Medulla oblongata (tissue), 1 donor: Measurements from ENCODE around the gene ADORA2A.

Experiments used
- DNase-seq: peaks from one replicate; pipeline ENCODE4 v3.0.0-alpha.2; 2015; ENCODE audit errors: extremely low spot score

The ADORA2A gene

DNA sequence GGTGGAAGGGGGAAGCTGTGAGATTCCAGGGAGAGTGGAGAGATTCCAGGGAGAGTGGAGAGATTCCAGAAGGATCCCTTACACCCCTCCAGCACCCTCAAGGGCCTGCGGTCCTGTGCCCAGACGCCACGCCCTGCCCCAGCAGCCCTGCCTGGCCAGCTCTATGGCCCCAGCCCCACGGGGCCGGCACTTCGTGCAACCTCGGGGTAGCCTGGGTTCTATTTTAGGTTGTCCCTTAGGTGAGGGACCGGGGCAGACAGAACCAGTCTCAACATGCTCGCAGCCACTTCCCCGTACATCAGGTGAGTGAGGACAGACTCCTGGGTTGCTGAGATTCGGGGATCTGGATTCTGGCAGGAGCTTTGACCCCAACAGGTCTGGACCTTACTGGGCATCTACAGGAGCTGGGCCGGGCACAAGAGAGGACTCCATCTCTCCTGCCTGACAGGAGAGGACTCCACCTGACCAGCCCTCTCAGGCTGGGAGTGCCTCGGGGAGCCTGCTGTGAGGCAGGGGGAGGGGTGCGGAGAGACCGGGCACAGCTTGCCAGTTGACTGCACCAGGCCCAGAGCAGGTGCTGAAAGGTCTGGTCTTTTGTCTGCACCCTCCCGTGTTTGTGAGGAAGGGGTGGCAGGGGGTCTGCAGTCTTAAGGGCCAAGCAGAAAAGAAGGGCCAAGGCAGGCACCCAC is 8.5 kb upstream of the ADORA2A start:
- DNase-seq: no peak

DNA sequence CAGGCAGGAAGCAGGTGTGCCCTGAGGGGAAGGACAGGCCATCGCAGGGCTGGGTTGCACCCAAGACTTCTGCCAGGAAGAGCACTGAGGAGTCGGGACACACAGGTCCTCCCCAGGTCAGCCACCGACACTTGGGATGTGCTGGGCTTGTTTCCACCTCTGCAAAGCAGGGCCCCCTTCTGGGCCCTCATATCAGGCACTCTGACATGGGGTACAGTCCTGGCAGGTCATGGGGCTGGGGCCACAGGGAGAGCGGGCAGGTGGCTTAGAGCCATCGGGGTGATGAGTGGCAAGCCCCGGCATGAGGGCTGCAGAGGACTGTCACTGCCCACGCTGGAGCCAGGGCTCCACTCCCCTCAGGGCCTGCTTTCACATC is 7.9 kb upstream of the ADORA2A start:
- DNase-seq: no peak

DNA sequence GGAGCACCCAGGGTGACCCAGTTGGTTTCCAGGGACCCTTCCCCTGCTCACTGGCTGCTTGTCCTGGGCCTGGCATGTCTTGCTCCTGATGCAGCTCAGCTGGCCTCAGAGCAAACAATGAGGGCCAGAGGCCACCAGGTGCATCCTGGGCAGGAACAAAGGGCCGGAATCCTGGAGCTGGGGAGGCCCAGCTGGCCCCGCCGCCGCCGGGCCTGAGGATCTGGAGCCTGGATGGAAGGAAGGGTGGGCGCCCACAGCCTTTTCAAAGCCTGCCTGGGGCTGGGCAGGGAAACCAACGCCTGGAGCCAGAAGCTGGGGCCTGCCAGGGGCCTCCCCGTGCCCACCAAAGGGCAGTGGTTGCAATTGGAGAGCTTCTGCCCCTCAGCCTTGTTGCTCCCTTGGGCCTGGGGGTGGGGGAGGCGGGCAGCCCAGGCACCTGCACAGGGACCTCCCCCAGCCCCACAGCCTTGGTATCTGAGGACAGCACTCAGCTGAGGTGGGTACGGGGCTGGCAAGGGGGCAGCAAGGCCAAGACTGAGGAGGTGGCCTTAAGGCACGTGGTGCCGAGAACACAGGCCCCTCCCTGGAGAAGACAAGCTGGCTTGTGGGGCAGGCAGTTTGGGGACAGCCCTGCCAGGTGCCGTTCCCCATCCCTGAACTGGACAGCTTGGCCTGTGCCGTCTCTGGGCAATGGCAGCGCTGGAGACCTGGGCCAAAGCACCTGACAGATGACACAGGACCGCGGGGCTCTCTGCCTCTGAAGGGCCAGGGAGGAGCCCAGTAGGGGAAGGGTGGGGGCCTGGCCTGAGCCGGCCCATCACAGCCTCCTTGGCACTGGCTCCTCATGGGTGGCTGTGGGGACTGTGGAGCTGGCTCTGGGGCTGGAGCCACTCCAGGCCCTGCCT is 7.1 kb upstream of the ADORA2A start:
- no peak for DNase-seq

DNA sequence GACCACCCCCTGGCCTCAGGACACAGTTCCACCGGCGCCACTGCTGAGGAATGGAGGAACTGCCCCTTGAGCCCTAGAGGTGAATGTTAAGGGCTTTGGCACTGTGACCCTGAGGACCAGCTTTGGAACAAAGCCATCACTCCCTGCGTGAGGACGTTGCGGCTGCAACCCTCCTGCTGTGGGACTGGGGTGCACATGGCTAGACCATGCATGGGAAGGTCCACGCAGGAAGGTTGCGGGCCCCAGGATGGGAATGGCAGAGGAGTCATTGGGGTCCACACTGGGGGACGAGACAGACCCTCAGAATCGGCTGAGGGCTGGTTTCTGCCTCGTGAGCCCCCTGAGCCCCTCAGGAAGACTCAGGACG is 6.4 kb upstream of the ADORA2A start:
- DNase-seq: no peak

DNA sequence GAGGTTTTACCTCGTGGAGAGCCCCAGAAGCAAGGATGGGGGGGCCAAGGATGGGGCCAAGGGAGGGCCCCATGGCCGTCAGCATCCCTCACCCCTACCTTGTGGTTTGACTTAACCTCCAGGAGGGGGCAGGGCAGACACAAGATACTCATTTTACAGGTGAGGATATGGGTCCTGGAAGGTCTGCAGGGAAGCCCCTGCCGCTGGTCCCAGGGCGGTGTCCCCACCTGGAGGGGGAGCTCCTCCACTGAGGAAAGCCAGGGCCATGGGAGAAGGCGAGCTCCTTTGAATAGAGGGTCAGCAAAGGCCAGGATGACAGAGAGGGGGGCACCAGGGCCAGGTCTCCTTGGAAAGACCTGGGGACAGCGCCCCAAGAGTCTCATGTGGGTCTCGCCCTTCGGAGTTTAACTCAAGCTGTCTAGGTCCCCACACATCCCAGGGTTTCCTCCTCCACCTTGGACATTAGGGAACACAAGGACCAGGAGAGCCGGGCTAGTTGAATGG is 5.9 kb upstream of the ADORA2A start:
- no peak for DNase-seq

DNA sequence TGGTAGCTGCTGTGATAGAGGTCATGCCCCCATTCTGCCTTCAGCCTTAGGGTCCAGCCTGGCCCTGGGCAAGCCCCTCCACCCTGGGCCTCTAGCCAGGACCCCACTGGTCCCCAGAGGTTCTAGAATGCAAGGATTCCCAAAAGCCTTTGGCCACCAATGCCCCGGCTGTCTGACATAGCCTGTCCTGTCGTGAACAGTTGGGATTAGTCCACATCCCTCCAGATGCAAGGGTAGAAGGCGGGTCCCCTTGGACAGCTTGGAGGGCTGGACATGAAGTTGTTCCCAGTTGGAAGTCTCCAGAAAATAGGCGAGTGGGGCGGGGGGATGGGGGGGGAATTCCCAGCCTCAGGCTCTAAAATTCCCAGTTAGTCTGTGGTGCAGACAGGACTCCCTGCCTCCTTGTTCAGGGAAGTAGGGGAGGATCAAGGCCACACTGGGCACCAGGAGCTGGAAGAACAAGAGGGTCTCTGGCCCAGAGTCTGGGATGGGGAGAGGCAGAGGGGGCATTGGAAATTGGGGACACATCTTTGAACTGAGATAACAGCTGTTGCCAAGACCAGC is 5.2 kb upstream of the ADORA2A start:
- DNase-seq: no peak

DNA sequence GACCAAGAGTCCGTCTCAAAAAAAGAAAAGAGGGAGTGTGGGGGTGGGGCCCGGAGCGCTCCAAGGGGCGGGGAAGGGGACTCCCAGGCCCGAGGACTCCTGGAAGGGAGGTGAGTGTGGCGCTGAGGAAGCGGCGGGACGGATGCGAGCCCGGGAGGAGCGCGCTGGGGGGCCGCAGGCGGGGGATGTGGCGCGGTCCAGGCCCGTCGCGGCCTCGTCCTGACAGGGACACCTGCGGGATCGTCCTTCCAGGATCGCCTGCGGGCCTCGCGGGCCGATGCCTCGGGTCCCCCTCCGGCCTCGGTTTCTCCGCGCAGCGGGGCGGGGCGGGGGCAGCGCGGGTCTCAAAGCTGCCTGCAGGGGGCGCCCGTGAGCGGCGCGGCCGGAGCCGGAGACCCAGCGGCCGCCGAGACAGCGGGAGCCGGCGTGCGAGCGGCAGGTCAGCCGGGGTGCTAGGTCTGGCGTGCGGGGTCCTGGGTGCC is 3.8 kb upstream of the ADORA2A start:
- DNase-seq: no peak

DNA sequence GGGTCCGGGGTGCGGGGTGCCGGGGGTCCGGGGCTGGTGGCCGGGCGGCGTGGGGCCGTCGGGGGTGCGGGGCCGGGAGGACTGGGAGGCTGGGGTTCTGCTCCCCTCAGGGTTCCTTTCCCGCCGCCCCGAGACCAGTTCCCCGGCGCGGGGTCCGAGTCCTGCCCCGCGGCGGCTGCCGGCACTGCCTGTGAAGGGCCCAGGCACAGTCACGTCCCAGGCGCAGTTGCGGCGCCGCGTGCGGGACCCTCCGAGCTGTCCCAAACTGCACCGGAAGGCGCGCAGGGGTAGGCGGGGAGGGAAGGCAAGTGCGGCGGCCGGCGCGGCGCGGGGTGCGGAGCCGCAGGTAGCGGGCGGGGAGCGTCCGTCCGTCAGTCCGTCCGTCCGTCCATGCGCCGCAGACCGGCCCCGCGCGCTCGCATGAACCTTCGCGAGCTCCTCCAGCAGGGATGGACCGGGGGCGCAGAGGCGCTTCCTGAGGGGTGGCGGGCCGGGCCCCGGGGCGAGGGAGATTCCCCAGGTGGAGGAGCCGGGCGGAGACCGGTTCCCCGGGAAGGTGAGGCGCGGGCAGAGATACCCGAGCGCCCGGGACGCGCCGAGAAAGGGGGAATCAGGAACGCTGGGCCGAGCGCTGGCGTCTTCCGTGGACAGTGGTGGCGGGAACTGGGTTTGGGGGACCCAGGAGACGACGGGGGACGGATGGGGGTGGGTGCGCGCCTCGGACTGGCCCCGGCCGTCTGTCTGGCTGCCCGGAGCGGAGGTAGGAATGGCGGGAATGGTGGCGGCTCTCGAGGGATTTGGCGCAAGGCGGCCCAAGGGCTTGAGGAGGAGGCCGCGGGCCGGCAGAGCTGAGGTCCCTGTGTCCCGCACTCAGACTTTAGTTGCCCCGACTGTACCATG is 3.1 kb upstream of the ADORA2A start:
- no peak for DNase-seq

DNA sequence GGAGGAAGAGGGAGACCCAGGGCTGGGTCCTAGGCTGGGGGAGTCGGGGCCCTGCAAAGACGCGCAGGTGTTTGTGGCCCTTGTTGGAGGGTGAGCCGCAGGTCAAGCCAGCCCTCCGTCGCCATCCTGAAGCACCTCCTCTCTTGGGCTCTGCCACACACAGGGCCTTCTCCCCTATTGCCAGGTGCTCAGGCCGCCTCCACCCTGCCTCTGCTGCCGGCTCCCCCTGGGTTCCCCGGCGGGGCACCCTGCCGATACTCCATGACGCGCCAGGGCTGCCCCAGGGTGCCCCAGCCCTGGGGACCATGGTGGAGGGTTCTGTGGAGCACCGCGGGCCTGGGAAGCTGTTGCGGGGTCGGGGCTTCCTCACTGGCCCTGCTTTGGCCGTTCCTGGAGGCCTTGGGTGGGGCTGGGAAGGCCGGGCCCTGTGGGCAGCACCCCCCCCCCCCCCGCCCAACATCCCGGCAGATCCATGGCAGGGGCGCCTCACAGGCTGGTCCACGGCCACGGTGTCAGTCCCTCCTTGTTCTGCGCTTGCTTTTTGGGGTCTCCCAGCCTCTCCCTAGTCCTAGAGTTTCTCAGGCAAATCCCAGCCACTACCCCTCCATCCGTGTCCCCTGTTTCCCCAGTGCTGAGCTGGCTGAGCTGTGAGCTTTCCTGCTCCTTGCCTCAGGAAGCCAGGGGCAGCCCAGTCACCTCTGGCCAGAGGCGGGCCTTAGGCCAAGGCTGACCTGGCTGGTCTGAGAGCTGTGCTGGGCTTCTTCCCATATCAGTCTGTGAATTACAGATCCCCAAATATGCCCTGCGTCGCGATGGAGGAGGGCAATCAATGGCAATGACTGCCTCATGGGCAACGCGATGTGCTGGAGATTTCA is 2.3 kb upstream of the ADORA2A start:
- DNase-seq: no peak

DNA sequence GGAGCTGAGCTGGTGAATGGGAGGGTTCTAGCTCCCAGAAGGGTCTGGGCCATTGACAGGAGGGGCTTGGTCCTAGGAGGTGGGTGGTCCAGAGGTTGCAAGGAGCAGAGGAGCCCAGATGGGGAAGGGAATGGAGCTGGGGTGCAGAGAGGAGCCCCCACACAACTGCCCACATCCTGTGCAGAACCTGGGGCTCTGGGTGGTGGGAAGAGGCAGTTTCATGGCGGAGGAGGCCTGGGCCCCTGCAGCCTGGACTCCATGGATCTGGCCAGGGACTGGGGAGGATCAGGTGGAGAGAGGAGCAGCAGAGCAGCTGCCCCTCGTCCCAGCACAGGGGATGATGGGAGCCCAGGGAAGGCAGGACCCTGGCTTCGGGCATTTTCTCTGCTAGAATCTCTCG is 963 bp upstream of the ADORA2A start:
- DNase-seq: no peak

DNA sequence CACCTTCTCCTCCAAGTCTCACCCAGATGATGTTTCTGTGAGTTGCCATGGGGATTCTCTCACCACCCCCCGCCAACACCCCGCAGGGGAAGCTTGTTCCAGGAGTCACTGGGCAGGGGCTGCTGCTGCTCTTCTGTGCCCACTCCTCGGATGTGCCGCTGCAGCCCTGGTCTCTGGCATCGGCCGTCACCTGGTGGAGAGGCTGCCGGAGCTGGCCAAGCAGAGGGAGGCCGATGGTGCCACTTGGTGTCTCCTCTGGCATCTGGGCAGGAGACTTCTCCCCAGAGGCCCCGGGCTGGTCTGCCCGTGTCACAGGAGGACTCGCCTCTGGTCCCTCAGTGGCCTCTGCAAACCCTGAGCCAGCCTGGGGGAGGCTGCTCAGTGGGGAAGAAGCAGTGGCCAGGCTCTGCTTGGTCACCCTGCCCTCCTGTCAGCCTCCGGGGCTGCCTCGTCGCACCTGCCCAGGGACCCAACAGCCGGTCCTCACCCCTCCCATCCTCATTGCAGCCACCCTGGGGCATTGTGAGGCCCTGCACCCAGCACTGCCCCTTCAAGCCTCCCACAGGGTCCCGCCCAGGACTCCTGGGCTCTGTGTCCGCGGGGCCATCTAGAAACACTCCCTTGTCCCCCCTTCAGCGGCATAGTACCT is 424 bp upstream of the ADORA2A start:
- DNase-seq: no peak

DNA sequence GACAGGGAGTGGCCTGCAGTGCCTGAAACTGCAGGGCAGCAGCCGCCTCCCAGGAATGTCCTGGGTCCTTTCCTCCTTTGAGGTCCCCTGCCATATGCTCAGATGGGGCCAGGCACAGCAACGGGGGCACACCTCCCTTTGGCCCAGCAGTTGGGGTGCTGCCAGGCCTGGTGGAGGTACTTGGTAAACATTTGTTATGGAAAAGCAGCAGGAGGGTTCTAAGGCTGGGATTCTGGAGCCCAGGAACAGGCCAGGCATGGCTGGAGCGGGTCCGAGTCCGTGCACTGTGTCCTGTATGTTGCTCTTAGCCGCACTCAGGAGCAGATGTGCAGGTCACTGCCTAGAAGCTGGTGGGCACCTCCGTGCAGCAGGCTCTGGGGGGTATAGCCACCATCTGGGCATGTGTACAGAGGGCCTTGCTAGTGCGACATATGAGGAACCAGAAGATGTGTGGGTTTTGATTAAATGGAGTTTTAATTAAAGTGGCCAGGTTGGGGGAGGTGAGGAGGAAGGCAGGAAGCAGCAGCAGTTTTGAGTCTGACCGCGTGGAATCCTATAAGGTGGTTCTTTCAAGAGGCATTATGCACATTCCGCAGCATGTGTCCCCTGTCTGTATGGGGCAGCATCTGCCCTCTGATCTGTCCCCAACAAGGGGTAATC is 1.5 kb downstream of the ADORA2A start:
- DNase-seq: no peak

DNA sequence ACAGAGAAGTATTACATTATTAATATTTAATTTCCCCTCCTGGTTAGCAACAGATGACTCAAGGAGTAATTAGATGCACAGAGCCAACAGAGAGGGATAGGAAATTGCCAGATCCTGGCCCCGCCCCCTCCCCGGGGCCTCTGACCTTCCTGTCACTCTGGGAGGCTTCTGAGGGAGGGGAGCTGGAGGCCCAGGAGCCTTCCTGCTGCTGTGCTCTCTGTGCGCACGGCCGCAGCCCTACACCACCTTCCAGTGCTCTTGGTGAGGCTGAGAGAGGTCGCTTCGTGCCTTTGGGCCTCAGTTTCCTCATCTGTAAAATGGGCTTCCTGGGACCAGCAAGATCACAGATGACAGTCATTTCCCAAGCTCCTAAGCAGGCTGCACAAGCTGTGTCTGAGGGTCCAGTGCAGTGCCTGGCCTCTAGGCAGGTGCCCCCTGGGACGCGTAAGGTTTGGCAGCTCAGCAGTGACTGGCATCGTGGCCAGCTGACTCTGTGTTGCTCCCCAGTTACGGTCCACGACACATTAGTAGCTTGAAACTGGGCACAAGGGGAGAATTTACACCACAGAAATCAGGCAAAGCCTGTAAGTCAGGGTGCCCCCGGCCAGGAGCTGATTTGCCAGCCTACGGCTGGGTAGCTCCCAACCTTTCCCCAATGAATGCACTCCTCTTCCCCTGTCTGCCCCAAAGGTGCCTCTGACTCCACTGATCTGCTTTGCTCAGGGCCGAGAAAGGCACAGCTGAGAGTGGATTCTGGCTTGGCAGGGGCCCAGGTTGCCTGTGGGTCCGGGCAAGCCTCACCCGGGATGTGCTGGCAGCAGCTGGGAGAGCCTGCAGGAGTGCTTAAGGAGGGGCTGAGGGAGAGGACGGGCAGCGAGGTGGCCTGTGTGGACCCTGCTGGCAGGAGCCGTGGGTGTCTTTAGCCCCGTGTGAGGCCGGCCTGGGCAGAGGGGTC is 2.3 kb downstream of the ADORA2A start:
- no peak for DNase-seq

DNA sequence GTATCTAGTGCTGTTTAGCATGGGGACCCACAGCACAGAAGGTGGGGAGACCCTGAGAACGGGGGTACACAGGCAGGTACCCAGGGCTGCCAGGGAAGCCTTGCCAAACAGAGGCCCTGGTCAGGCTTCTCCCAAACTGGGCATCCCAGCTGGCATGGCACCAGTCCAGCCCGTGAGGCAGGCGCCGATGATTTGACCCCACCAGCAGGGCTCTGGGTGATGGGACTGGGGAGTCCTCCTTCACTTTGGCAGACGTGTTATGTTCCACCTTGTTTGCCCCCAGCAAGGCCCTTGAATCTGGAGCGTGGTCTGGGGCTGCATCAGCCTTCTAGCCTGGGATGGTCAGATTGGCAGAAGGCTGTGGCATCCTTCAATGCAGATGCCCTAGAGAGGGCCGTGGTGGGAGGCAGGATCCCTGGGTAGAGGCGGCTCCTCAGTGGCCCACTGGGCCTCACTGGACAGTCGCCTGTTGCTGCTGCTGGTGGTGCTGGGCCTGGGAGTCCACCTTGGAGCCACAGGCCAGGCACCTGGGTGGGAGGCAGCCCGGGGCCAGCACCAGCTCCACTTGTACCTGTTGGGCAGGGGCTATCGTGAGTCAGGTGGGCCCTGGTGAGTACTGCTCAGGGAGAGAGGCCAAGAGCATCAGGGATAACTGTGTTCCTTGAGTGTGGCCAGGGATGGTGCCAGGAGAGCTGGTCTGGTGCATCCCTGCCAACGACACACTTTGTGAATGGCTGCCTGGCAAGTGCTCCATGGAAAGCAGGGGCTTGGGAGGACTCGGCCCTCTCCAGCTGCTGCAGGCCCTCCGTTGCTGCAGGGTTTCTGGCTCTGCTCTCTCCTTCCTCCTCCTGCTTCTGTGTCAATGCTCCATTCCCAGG is 3.3 kb downstream of the ADORA2A start:
- DNase-seq: peak; percentile 54

DNA sequence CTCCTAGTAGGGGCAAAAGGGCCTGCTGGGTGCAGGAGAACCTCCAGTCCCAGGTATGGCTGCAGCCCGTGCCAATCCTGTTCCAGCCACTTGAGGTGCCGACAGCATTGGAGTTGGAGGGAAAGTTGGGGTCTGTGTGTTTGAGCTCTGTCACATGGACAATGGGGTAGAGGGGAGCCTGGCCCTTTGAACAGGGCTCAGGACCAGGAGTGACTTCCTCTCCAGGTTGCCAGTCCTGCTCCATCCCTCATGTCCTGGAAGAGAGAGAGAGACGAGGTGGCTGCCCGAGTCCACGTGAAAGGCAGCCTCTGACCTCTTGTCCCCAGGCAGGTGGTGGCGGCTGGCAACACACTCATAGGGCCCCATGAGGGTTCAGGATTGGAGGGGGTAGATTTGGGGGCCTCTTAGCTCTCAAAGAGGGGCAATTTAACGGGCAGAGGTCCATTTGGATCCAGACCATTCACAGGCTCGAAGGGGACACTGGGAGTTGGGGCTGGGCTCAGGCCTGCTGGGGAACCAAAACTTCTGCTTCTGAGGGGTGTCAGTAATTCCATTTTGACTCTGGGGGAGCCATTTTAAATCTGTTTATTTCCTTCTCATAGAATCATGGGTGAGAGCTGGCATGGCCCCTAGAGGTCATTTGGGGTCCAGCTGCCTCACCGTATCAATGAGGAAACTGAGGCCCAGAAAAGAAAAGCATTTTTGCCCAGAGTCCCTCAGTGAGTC is 4.1 kb downstream of the ADORA2A start:
- DNase-seq: no peak

DNA sequence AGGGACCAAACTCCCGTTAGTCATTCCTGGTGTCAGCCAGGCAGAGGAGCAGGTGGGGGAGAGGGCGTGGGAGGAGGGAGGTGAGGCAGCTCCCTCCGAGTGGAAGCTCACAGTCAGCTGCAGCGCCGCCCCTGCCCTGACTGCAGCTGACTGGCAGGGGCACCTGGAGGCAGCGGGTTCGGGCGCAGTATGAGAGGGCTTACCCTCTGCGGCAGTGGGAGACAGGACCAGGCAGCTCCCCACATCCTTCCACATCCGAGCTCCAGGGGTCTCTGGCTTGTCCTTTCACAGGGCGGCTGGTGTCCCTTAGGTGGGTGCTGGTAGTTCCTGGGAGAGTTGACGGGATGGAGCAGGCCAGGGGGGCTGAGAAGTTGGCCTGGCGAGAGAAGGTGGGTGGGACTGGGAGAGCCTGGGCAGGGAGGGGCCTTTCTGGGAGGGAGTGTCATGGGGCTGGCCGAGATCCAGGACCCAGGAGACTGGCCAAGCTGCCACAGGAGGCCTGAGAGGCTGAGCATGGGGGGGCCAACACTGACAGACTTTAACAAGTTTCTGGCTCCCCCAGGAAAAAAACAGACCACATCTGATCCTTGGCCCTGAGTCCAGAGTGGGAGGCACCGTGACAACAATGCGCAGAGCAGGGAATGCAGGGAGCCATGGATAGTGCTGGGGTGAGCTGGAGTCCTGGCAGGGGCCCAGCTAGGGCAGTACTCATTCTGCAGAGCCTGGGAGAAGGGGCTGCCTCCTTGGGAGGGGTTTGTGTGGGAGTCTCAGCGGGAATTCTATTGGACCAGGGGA is 4.9 kb downstream of the ADORA2A start:
- DNase-seq: peak; percentile 56
